Keratinocyte (primary cell): ENCODE data around the gene SUFU.

Experiments
- CTCF ChIP-seq, 3 experiments: IDR thresholded peaks in 1 of 3; conservative IDR thresholded peaks in 1 of 3; optimal IDR thresholded peaks in 1 of 3; 2 replicates in 2 of 3; 3 replicates in 1 of 3; pipeline versions ENCODE3 to v1.5.1; 2011; ENCODE audit warnings: low read length in 3 of 3, mild to moderate bottlenecking in 3 of 3, moderate library complexity in 2 of 3, control low read depth in 1 of 3, inconsistent platforms in 1 of 3; ENCODE audit not compliant: insufficient read depth in 2 of 3; ENCODE audit errors: extremely low read depth in 1 of 3
- EZH2 ChIP-seq: IDR thresholded peaks from one replicate; pipeline ENCODE4 v1.6.1; 2012; ENCODE audit warnings: inconsistent platforms, mild to moderate bottlenecking, low read length, moderate library complexity

- TF ChIP-seq CTCF (optimal IDR thresholded peaks at IDR 0.05 in 1 of 3, IDR thresholded peaks at IDR 0.05 in 1 of 3, conservative IDR thresholded peaks at IDR 0.05 in 1 of 3; ENCODE audit: extremely low read depth in 1 of 3, insufficient read depth in 2 of 3, low read length in 3 of 3) (no peak), EZH2 (no peak)
These were observed 100.7 kb downstream of the SUFU start for GRCh38 chr10:102604439-102604841.
